22Rv1 (cell line): ENCODE results near the gene ACER3.

Source experiments
- ZFX ChIP-seq: fragments of 450-650 bp; IDR thresholded peaks from 2 replicates; pipeline ENCODE4 v1.6.1; 2017; ENCODE audit warnings: antibody characterized with exemption, borderline replicate concordance
- TF ChIP-seq, protein P1 (sequence below): fragments of 450-650 bp; IDR thresholded peaks from 2 replicates; pipeline ENCODE4 v1.5.1; 2017; ENCODE audit warnings: mild to moderate bottlenecking

- TF ChIP-seq, protein P1, sequence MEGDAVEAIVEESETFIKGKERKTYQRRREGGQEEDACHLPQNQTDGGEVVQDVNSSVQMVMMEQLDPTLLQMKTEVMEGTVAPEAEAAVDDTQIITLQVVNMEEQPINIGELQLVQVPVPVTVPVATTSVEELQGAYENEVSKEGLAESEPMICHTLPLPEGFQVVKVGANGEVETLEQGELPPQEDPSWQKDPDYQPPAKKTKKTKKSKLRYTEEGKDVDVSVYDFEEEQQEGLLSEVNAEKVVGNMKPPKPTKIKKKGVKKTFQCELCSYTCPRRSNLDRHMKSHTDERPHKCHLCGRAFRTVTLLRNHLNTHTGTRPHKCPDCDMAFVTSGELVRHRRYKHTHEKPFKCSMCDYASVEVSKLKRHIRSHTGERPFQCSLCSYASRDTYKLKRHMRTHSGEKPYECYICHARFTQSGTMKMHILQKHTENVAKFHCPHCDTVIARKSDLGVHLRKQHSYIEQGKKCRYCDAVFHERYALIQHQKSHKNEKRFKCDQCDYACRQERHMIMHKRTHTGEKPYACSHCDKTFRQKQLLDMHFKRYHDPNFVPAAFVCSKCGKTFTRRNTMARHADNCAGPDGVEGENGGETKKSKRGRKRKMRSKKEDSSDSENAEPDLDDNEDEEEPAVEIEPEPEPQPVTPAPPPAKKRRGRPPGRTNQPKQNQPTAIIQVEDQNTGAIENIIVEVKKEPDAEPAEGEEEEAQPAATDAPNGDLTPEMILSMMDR: no peak
- no peak for TF ChIP-seq ZFX
Measured at GRCh38 chr11:77069969-77070582, 209.4 kb downstream of the ACER3 start.
